HEK293T (cell line): ENCODE data around the gene THRAP3.

ENCODE experiments used
- BHLHE40 ChIP-seq: fragments of 450-650 bp; IDR thresholded peaks from 2 replicates; pipeline ENCODE4 v1.6.1; 2016; ENCODE audit warnings: mild to moderate bottlenecking, moderate library complexity, borderline replicate concordance
- ELF4 ChIP-seq: fragments of 450-650 bp; IDR thresholded peaks from 2 replicates; pipeline ENCODE4 v1.6.1; 2017; ENCODE audit warnings: antibody characterized with exemption
- FOXA1 ChIP-seq: fragments of 450-650 bp; IDR thresholded peaks from 2 replicates; pipeline ENCODE4 v1.6.1; 2016; ENCODE audit warnings: mild to moderate bottlenecking
- FOXM1 ChIP-seq: fragments of 450-650 bp; IDR thresholded peaks from 2 replicates; pipeline ENCODE4 v1.6.1; 2017; ENCODE audit warnings: mild to moderate bottlenecking, borderline replicate concordance
- SP1 ChIP-seq: fragments of 450-650 bp; IDR thresholded peaks from 2 replicates; pipeline ENCODE4 v1.6.1; 2017

DNA sequence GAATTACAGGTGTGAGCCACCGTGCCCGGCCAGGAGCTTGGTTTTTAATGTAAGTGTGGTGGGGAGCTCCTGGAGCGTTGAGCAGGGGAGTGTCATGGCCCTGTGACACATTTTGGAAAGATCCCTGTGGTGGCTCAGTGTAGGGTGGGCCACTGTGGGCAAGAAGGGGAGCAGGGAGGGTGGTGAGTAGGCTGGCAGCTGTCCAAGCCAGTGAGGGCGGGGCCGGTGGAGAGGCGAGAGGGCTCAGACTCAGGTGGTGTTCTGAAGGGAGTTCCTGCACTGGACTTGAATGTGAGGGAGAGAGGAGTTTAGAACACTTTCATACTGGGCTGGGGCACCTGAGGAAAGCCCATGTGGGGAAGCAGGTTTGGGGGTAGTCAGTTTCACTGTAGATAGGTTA, 102.3 kb downstream of the THRAP3 start:
- TF ChIP-seq BHLHE40, result no peak
- TF ChIP-seq FOXM1, result no peak
- TF ChIP-seq FOXA1, result no peak
- TF ChIP-seq ELF4, result no peak
- TF ChIP-seq SP1, result no peak
